ENCODE results near the gene ATP8B4.

Gene ATP8B4

GRCh38 chr15:50144341-50145120, 25.5 kb upstream of the ATP8B4 start:
- TF ChIP-seq FOXP2 (optimal IDR thresholded peaks at IDR 0.05; ENCODE audit: control extremely low read depth, extremely low read length, insufficient read depth) (no peak), EZH2 (IDR thresholded peaks at IDR 0.05) (no peak), POLR2AphosphoS5 (IDR thresholded peaks at IDR 0.05; ENCODE audit: borderline replicate concordance, low read depth, low read length) (no peak)
- DNase-seq (ENCODE audit: low read depth, low spot score) = no peak
- H3K4me3 ChIP-seq = no peak overlapping the region
- H3K27ac ChIP-seq = no peak overlapping the region
- H3K9me3 ChIP-seq (ENCODE audit: low read depth, low read length) = no peaks in the 10 kb centered on the region
- H3K36me3 ChIP-seq (ENCODE audit: insufficient read depth, low read length) = no peaks in the 10 kb centered on the region
- H3K9ac ChIP-seq (ENCODE audit: insufficient read length) = no peak overlapping the region

- no peaks in the 10 kb centered on the region for H3K36me3 ChIP-seq (ENCODE audit: insufficient read depth, low read length)
- H3K9ac ChIP-seq (ENCODE audit: insufficient read length) = no peak overlapping the region
- H3K9me3 ChIP-seq (ENCODE audit: low read depth, low read length) = no peaks in the 10 kb centered on the region
- DNase-seq (ENCODE audit: low read depth, low spot score) = no peak
- H3K4me3 ChIP-seq = no peak overlapping the region
- H3K27ac ChIP-seq = no peak overlapping the region
- TF ChIP-seq EZH2 (IDR thresholded peaks at IDR 0.05) = no peak
- TF ChIP-seq FOXP2 (optimal IDR thresholded peaks at IDR 0.05; ENCODE audit: control extremely low read depth, extremely low read length, insufficient read depth) = no peak
- TF ChIP-seq POLR2AphosphoS5 (IDR thresholded peaks at IDR 0.05; ENCODE audit: borderline replicate concordance, low read depth, low read length) = no peak
Observed at GRCh38 chr15:50143255-50143860, 24.3 kb upstream of the ATP8B4 start.

- Histone ChIP-seq H3K9me3 (ENCODE audit: low read depth, low read length) (no peaks in the 10 kb centered on the region), H3K9ac (ENCODE audit: insufficient read length) (no peak overlapping the region), H3K27ac (no peak overlapping the region), H3K4me3 (no peak overlapping the region), H3K36me3 (ENCODE audit: insufficient read depth, low read length) (no peaks in the 10 kb centered on the region)
- no peak for TF ChIP-seq FOXP2 (optimal IDR thresholded peaks at IDR 0.05; ENCODE audit: control extremely low read depth, extremely low read length, insufficient read depth)
- no peak for TF ChIP-seq POLR2AphosphoS5 (IDR thresholded peaks at IDR 0.05; ENCODE audit: borderline replicate concordance, low read depth, low read length)
- TF ChIP-seq EZH2 (IDR thresholded peaks at IDR 0.05) = no peak
- no peak for DNase-seq (ENCODE audit: low read depth, low spot score)
Observed at GRCh38 chr15:50141856-50142255, 22.8 kb upstream of the ATP8B4 start.

GRCh38 chr15:50140983-50141382, 21.9 kb upstream of the ATP8B4 start:
- no peak overlapping the region for H3K27ac ChIP-seq
- TF ChIP-seq POLR2AphosphoS5 (IDR thresholded peaks at IDR 0.05; ENCODE audit: borderline replicate concordance, low read depth, low read length) (no peak), FOXP2 (optimal IDR thresholded peaks at IDR 0.05; ENCODE audit: control extremely low read depth, extremely low read length, insufficient read depth) (no peak), EZH2 (IDR thresholded peaks at IDR 0.05) (no peak)
- H3K9ac ChIP-seq (ENCODE audit: insufficient read length) = no peak overlapping the region
- H3K4me3 ChIP-seq = no peak overlapping the region
- H3K36me3 ChIP-seq (ENCODE audit: insufficient read depth, low read length) = no peaks in the 10 kb centered on the region
- DNase-seq (ENCODE audit: low read depth, low spot score) = no peak
- H3K9me3 ChIP-seq (ENCODE audit: low read depth, low read length) = no peaks in the 10 kb centered on the region

- no peak for TF ChIP-seq FOXP2 (optimal IDR thresholded peaks at IDR 0.05; ENCODE audit: control extremely low read depth, extremely low read length, insufficient read depth)
- no peak for TF ChIP-seq POLR2AphosphoS5 (IDR thresholded peaks at IDR 0.05; ENCODE audit: borderline replicate concordance, low read depth, low read length)
- no peak for TF ChIP-seq EZH2 (IDR thresholded peaks at IDR 0.05)
- DNase-seq (ENCODE audit: low read depth, low spot score) = no peak
- Histone ChIP-seq H3K36me3 (ENCODE audit: insufficient read depth, low read length) (no peaks in the 10 kb centered on the region), H3K9me3 (ENCODE audit: low read depth, low read length) (no peaks in the 10 kb centered on the region), H3K4me3 (no peak overlapping the region), H3K27ac (no peak overlapping the region), H3K9ac (ENCODE audit: insufficient read length) (no peak overlapping the region)
Observed at GRCh38 chr15:50140098-50140497, 21.1 kb upstream of the ATP8B4 start.

- no peak for DNase-seq (ENCODE audit: low read depth, low spot score)
- TF ChIP-seq POLR2AphosphoS5 (IDR thresholded peaks at IDR 0.05; ENCODE audit: borderline replicate concordance, low read depth, low read length) = no peak
- no peak for TF ChIP-seq EZH2 (IDR thresholded peaks at IDR 0.05)
- TF ChIP-seq FOXP2 (optimal IDR thresholded peaks at IDR 0.05; ENCODE audit: control extremely low read depth, extremely low read length, insufficient read depth) = no peak
- Histone ChIP-seq H3K36me3 (ENCODE audit: insufficient read depth, low read length) (no peaks in the 10 kb centered on the region), H3K9me3 (ENCODE audit: low read depth, low read length) (no peaks in the 10 kb centered on the region), H3K27ac (no peak overlapping the region), H3K4me3 (no peak overlapping the region), H3K9ac (ENCODE audit: insufficient read length) (no peak overlapping the region)
Observed at GRCh38 chr15:50138391-50138790, 19.4 kb upstream of the ATP8B4 start.

- Histone ChIP-seq H3K4me3 (no peak overlapping the region), H3K9me3 (ENCODE audit: low read depth, low read length) (no peaks in the 10 kb centered on the region), H3K36me3 (ENCODE audit: insufficient read depth, low read length) (no peaks in the 10 kb centered on the region), H3K9ac (ENCODE audit: insufficient read length) (no peak overlapping the region), H3K27ac (no peak overlapping the region)
- no peak for TF ChIP-seq POLR2AphosphoS5 (IDR thresholded peaks at IDR 0.05; ENCODE audit: borderline replicate concordance, low read depth, low read length)
- TF ChIP-seq EZH2 (IDR thresholded peaks at IDR 0.05) = no peak
- TF ChIP-seq FOXP2 (optimal IDR thresholded peaks at IDR 0.05; ENCODE audit: control extremely low read depth, extremely low read length, insufficient read depth) = no peak
- no peak for DNase-seq (ENCODE audit: low read depth, low spot score)
Observed at GRCh38 chr15:50137893-50138292, 18.9 kb upstream of the ATP8B4 start.

GRCh38 chr15:50137330-50137761, 18.3 kb upstream of the ATP8B4 start:
- H3K4me3 ChIP-seq = no peak overlapping the region
- TF ChIP-seq EZH2 (IDR thresholded peaks at IDR 0.05) (no peak), FOXP2 (optimal IDR thresholded peaks at IDR 0.05; ENCODE audit: control extremely low read depth, extremely low read length, insufficient read depth) (no peak), POLR2AphosphoS5 (IDR thresholded peaks at IDR 0.05; ENCODE audit: borderline replicate concordance, low read depth, low read length) (no peak)
- H3K36me3 ChIP-seq (ENCODE audit: insufficient read depth, low read length) = no peaks in the 10 kb centered on the region
- DNase-seq (ENCODE audit: low read depth, low spot score) = no peak
- H3K27ac ChIP-seq = no peak overlapping the region
- no peak overlapping the region for H3K9ac ChIP-seq (ENCODE audit: insufficient read length)
- no peaks in the 10 kb centered on the region for H3K9me3 ChIP-seq (ENCODE audit: low read depth, low read length)
